ENCODE measurements around the gene UBR2.
A peak's percentile ranks its signal among the peaks of the same experiment; 100 is the strongest.

- TF ChIP-seq CTCF (IDR thresholded peaks at IDR 0.05; ENCODE audit: low read depth, low read length) (peak; percentile 100), EZH2phosphoT487 (IDR thresholded peaks at IDR 0.05; ENCODE audit: low read depth) (no peak)
Observed at GRCh38 chr6:42547407-42548329, 16.2 kb upstream of the UBR2 start.

Measured in OCI-LY3 (cell line).